Activated naive CD4-positive, alpha-beta T cell treated with anti-CD3 and anti-CD28 coated beads, Interleukin-2, amount 50 U/mL, for 72 hours (primary cell): ENCODE results near the gene MAGEA10. TPM values are rescaled to one million over a fixed set of nuclear protein-coding genes. Genes with fewer than 3 reads are reported as not detected.
"Not testable (repeated sequence)": the region's sequence is repeated elsewhere in the genome, so short reads cannot be mapped to it uniquely, and the experiment has no call there.

Experiments used
- ATAC-seq, 2 donors: fragments of 150-1000 bp; cut with Tn5 transposase; 2 replicates each; pipeline ENCODE4 v1.10.0; 2021; ENCODE audit warnings: mild to moderate bottlenecking in 2 of 2, moderate library complexity in 2 of 2
- DNase-seq, 2 donors: peaks; one replicate each; pipeline ENCODE4 v3.0.0; 2021 to 2022; ENCODE audit warnings: low spot score in 2 of 2
- H3K27ac Mint-ChIP-seq, 2 donors: one replicate each; pipeline ENCODE4 v1.8.0; 2022; ENCODE audit warnings: mild to moderate bottlenecking in 2 of 2, mixed read lengths in 2 of 2
- H3K36me3 Mint-ChIP-seq, 2 donors: one replicate each; pipeline ENCODE4 v1.8.0; 2022; ENCODE audit warnings: mixed read lengths in 2 of 2
- H3K9me3 Mint-ChIP-seq, 2 donors: one replicate each; pipeline ENCODE4 v1.8.0; 2022; ENCODE audit warnings: mixed read lengths in 2 of 2
- total RNA-seq, 2 donors: library from RNA; stranded (reverse); gene quantifications; one replicate each; pipeline ENCODE4 v1.2.3, GENCODE V29; 2022

MAGEA10 gene
- total RNA-seq, 2 donors from 2014 or later: not detected

DNA sequence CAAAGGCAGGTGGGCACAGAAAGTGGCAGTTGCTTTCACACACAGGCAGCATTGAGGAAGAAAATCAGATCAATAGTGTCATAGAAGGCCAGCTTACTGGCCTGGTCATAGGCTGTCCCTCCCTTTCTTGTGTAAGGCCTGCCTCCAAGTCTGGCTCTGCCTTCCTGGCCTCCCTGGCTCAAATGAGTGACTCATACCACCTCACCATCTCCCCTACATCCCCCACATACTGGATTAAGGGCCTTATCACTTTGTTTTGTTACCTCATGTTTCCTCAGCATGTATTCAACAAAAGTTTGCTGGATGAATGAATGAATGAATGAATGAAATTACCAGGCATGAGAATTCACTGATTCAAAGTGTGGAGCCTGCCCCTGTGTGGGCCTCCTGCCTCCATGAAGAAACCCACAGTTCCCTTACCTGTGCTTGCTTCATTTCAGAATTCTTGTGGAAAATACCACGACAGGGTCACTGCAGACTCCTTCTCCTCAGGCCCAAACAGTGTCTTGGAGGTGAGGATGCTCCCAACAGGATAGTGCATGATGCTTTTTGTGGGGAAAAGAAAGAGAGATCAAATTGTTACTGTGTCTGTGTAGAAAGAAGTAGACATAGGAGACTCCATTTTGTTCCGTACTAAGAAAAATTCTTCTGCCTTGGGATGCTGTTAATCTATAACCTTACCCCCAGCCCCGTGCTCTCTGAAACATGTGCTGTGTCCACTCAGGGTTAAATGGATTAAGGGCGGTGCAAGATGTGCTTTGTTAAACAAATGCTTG, 9.1 kb downstream of the MAGEA10 start:
- ATAC-seq, DNase-seq, H3K27ac Mint-ChIP-seq, H3K36me3 Mint-ChIP-seq, H3K9me3 Mint-ChIP-seq: not testable (repeated sequence)

DNA sequence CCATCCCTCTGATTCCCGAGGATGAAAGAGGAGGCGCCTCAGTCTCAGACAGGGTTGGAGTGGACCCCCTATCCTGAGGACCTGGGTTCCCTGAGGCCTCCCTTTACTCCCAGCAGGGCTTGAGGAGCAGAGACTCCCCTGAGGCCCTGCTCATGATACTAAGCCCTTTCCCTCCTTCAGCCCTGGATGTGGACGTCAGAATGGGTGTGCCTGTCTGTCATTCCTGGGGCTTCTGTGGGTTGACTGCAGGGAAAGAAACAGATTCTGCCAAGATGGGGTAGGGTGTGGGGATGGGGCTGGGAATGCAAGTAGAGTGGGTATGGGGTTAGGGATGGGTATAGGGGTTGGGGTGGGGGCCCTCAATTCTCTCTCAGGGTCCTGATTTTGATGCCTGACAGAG, 21.1 kb downstream of the MAGEA10 start:
- DNase-seq: no peak
- H3K36me3 Mint-ChIP-seq: no peaks in the 10 kb centered on the region
- ATAC-seq: no peak
- no peak overlapping the region for H3K27ac Mint-ChIP-seq
- no peaks in the 10 kb centered on the region for H3K9me3 Mint-ChIP-seq

DNA sequence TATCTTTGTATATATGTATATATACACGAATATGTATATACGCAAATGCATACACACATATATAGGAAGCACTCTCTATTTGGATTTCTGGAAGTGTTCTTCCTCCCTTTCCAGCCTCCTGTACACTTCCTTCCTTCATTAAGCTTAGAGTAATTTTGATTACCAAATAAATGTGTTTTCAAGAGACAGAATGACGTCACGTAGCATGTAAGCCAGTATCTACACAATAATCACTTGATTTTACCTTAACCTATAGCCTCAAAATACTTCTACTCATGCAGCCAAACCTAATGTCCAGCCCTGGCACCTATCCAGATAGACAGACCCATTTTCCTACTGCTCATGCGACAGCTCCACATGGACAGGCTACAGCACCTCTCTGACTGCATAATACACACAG, 29.9 kb downstream of the MAGEA10 start:
- ATAC-seq (no peak), DNase-seq (no peak)
- no peak overlapping the region for H3K27ac Mint-ChIP-seq
- no peaks in the 10 kb centered on the region for H3K36me3 Mint-ChIP-seq
- no peaks in the 10 kb centered on the region for H3K9me3 Mint-ChIP-seq

DNA sequence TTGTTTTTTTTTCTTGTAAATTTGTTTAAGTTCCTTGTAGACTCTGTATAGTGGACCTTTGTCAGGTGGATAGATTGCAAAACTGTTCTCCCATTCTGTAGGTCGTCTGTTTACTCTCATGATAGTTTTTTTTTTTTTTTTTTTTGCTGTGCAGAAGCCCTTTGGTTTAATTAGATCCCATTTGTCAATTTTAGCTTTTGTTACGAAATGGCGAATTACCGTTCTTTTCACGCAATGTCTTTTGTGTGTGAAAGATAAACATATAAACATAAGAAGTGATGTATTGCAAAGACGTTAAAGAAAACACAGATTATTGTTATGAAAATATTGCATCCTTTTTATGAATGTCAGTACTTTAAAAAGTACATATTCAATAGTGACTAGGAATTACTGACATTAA, 34.5 kb downstream of the MAGEA10 start:
- Mint-ChIP-seq H3K9me3 (no peaks in the 10 kb centered on the region), H3K27ac (no peak overlapping the region), H3K36me3 (no peaks in the 10 kb centered on the region)
- DNase-seq: no peak
- no peak for ATAC-seq

DNA sequence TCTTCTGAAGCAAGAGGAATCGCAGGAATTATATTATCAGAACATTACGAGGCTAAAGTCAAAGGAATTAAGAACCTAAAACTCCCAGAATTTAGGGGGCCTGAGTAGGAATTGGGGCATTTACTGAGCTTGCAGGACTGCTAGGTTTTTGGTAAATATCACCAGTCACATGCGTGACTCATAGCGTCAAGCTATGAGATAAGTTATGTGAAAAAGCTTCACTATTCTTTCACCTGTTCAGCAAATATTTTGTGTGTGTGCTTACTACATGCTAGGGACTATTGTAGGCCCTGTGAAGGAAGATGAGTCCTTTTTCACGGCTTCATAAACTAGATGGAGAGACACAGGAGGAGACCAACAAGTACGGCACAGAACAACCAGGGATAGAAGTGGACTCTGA, 52.2 kb downstream of the MAGEA10 start:
- H3K9me3 Mint-ChIP-seq: peaks cover 4% of the 10 kb centered on the region in 2 donors
- H3K36me3 Mint-ChIP-seq: no peaks in the 10 kb centered on the region
- ATAC-seq: no peak
- H3K27ac Mint-ChIP-seq: no peak overlapping the region
- DNase-seq: no peak

Other genes with a start within 250 kb of the MAGEA10 start
- not detected for gene MAGEA4, start 225.7 kb downstream of the MAGEA10 start, total RNA-seq
- gene GABRE, start 163.9 kb downstream of the MAGEA10 start, total RNA-seq: not detected